Measurements from ENCODE around the gene USP36. TPM values are rescaled to one million over a fixed set of nuclear protein-coding genes. Genes with fewer than 3 reads are reported as not detected.
A peak's percentile ranks its signal among the peaks of the same experiment; 100 is the strongest.

USP36 gene
- polyA plus RNA-seq, 3 donors = 4.4 to 30.0 (median 6.1) TPM

DNA sequence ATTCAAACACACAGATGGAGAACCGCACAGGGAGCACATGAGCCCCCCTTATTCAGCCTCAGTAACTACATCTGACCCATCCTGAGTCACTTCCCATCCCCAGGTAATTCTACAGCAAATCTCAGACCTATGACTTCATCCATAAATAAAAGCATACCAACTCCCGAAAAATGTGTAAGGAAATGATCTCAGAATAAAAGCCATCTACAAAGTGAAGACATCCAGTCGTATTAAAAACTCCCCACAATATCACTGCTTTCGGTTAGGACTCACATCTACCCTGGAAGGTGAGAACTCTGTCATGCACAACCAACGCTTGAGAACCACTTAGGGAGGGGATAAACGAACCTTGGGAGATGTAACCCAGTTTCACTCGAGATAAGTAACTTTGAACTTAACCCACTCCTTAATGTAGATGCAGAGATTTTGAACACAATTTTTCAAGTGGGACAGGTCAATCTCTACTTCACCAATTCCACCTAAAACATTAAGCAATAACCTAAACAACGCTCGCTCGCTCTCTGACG lies 1.3 kb downstream of the USP36 start:
- H3K9me3 Mint-ChIP-seq = no peaks in the 10 kb centered on the region
- peaks cover 35 to 40% of the 10 kb centered on the region in 2 donors for H3K36me3 ChIP-seq (replicated peaks in 1 of 2; ENCODE audit: control insufficient read depth in 1 of 2, insufficient read depth in 2 of 2, low read length in 2 of 2)
- peak overlapping the region; percentile 34 to 80 (median 76) for H3K4me3 ChIP-seq (replicated peaks in 1 of 3; ENCODE audit: low read depth in 2 of 3, low read length in 3 of 3)
- H3K4me1 ChIP-seq (ENCODE audit: control insufficient read depth in 1 of 2, insufficient read depth in 2 of 2, low read length in 2 of 2) = peaks cover 18 to 33% of the 10 kb centered on the region in 2 donors
- H3K79me2 ChIP-seq (ENCODE audit: insufficient read depth, low read length) = peaks cover 34% of the 10 kb centered on the region
- peaks cover 41 to 43% of the 10 kb centered on the region in 2 donors for H3K36me3 Mint-ChIP-seq
- H3K27ac Mint-ChIP-seq = peak overlapping the region; percentile 86 to 97 (median 92)
- 24% methylated on average over 6 of the region's 11 CpGs for WGBS (ENCODE audit: insufficient coverage)
- H4K20me1 ChIP-seq (ENCODE audit: insufficient read depth, low read length) = peaks cover 22% of the 10 kb centered on the region
- peaks cover 32% of the 10 kb centered on the region for H3K4me1 Mint-ChIP-seq
- peak overlapping the region in 1 of 2 donors; percentile 99 for H3K27ac ChIP-seq (ENCODE audit: low read depth in 1 of 2, low read length in 2 of 2)
- peak in 1 of 3 donors; percentile 53 for DNase-seq
- H3K9me3 ChIP-seq (replicated peaks in 1 of 2; ENCODE audit: control insufficient read depth in 1 of 2, insufficient read depth in 1 of 2, low read length in 2 of 2) = no peaks in the 10 kb centered on the region
- H3K27me3 ChIP-seq (ENCODE audit: control insufficient read depth in 2 of 2, insufficient read depth in 2 of 2, low read length in 2 of 2) = no peaks in the 10 kb centered on the region
- H3K9ac ChIP-seq (ENCODE audit: insufficient read depth, low read length, poor library complexity, severe bottlenecking) = peak overlapping the region; percentile 99
- TF ChIP-seq, protein P1, sequence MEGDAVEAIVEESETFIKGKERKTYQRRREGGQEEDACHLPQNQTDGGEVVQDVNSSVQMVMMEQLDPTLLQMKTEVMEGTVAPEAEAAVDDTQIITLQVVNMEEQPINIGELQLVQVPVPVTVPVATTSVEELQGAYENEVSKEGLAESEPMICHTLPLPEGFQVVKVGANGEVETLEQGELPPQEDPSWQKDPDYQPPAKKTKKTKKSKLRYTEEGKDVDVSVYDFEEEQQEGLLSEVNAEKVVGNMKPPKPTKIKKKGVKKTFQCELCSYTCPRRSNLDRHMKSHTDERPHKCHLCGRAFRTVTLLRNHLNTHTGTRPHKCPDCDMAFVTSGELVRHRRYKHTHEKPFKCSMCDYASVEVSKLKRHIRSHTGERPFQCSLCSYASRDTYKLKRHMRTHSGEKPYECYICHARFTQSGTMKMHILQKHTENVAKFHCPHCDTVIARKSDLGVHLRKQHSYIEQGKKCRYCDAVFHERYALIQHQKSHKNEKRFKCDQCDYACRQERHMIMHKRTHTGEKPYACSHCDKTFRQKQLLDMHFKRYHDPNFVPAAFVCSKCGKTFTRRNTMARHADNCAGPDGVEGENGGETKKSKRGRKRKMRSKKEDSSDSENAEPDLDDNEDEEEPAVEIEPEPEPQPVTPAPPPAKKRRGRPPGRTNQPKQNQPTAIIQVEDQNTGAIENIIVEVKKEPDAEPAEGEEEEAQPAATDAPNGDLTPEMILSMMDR (IDR thresholded peaks at IDR 0.05) = no peak
- peak overlapping the region; percentile 80 for H3K4me2 ChIP-seq (replicated peaks; ENCODE audit: extremely low read depth, low read length, poor library complexity, severe bottlenecking)
- H3K27me3 Mint-ChIP-seq (ENCODE audit: low read depth in 3 of 3) = peaks cover 0 to 3% (median 2%) of the 10 kb centered on the region in 3 donors
- no peak overlapping the region for H2AFZ ChIP-seq (ENCODE audit: insufficient read depth, low read depth, low read length, poor library complexity, severe bottlenecking)
- H3K4me3 Mint-ChIP-seq = peak overlapping the region; percentile 89 to 94
- intact Hi-C loops (cut with micrococcal nuclease) = no loop called here

DNA sequence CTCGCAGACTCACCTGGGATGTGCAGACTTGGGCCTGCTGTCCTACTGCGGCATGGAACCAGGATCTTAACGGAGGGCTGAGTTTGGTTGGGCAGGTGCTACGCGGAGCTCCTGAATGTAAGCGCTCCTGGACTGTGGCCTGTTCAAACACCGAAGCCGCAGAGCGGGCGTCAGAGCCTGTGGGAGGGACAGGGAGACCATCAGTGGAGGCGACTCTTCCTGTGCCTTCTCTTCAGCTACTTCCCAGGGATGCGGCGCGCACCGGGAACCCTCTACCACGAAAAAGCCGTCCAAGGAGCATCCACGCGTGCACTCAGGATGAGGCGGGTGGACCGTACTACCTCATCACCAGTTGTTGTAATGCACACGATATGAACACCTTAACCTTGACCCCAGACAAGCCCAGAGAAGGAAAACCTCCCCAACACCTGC lies 2.0 kb downstream of the USP36 start:
- Histone ChIP-seq H3K9ac (ENCODE audit: insufficient read depth, low read length, poor library complexity, severe bottlenecking) (no peak overlapping the region), H2AFZ (ENCODE audit: insufficient read depth, low read depth, low read length, poor library complexity, severe bottlenecking) (no peak overlapping the region), H3K27me3 (ENCODE audit: control insufficient read depth in 2 of 2, insufficient read depth in 2 of 2, low read length in 2 of 2) (no peaks in the 10 kb centered on the region), H3K4me1 (ENCODE audit: control insufficient read depth in 1 of 2, insufficient read depth in 2 of 2, low read length in 2 of 2) (peaks cover 18 to 33% of the 10 kb centered on the region in 2 donors), H3K27ac (ENCODE audit: low read depth in 1 of 2, low read length in 2 of 2) (no peak overlapping the region), H4K20me1 (ENCODE audit: insufficient read depth, low read length) (peaks cover 22% of the 10 kb centered on the region), H3K79me2 (ENCODE audit: insufficient read depth, low read length) (peaks cover 34% of the 10 kb centered on the region), H3K36me3 (replicated peaks in 1 of 2; ENCODE audit: control insufficient read depth in 1 of 2, insufficient read depth in 2 of 2, low read length in 2 of 2) (peaks cover 40 to 47% of the 10 kb centered on the region in 2 donors), H3K4me2 (replicated peaks; ENCODE audit: extremely low read depth, low read length, poor library complexity, severe bottlenecking) (peak overlapping the region; percentile 80), H3K4me3 (replicated peaks in 1 of 3; ENCODE audit: low read depth in 2 of 3, low read length in 3 of 3) (peak overlapping the region in 1 of 3 experiments; percentile 80), H3K9me3 (replicated peaks in 1 of 2; ENCODE audit: control insufficient read depth in 1 of 2, insufficient read depth in 1 of 2, low read length in 2 of 2) (no peaks in the 10 kb centered on the region)
- Mint-ChIP-seq H3K9me3 (no peaks in the 10 kb centered on the region), H3K4me1 (peaks cover 28% of the 10 kb centered on the region), H3K27ac (peak overlapping the region in 2 of 7 donors; percentile 3 to 97), H3K4me3 (peak overlapping the region; percentile 89 to 94), H3K27me3 (ENCODE audit: low read depth in 3 of 3) (peaks cover 0 to 3% (median 2%) of the 10 kb centered on the region in 3 donors), H3K36me3 (peaks cover 48 to 49% of the 10 kb centered on the region in 2 donors)
- TF ChIP-seq, protein P1 (IDR thresholded peaks at IDR 0.05) = no peak
- intact Hi-C loops (cut with micrococcal nuclease) = no loop called here
- DNase-seq = no peak
- 97% methylated on average over 21 of the region's 22 CpGs for WGBS (ENCODE audit: insufficient coverage)

Measured in CD14-positive monocyte (primary cell).